Endothelial cell of umbilical vein (primary cell): ENCODE measurements around the gene IFITM10.

ENCODE experiments used
- EZH2 ChIP-seq: IDR thresholded peaks from 2 replicates; pipeline ENCODE4 v1.6.1; 2012; ENCODE audit warnings: borderline replicate concordance, low read depth, mild to moderate bottlenecking, moderate library complexity, low read length, inconsistent platforms; ENCODE audit not compliant: severe bottlenecking
- FOS ChIP-seq: IDR thresholded peaks from 2 replicates; pipeline ENCODE4 v1.6.1; 2011; ENCODE audit warnings: mild to moderate bottlenecking, low read length, moderate library complexity, borderline replicate concordance; ENCODE audit not compliant: insufficient read depth
- GATA2 ChIP-seq: IDR thresholded peaks from 2 replicates; pipeline ENCODE4 v1.7.0; 2011; ENCODE audit warnings: low read depth, mild to moderate bottlenecking, moderate library complexity, mixed read lengths, low read length; ENCODE audit not compliant: insufficient read length, insufficient read depth
- JUN ChIP-seq: IDR thresholded peaks from 2 replicates; pipeline ENCODE4 v1.6.1; 2011; ENCODE audit warnings: borderline replicate concordance, low read depth; ENCODE audit not compliant: insufficient read length, insufficient read depth
- MYC ChIP-seq: IDR thresholded peaks from one replicate; pipeline ENCODE4 v1.6.1; 2011; ENCODE audit warnings: mild to moderate bottlenecking, low read depth, low read length
- POLR2A ChIP-seq: IDR thresholded peaks from 2 replicates; pipeline ENCODE4 v1.6.1; 2012; ENCODE audit warnings: low read depth, mild to moderate bottlenecking, control low read depth, low read length
- POLR2AphosphoS5 ChIP-seq: IDR thresholded peaks from 2 replicates; pipeline ENCODE4 v1.6.1; 2012; ENCODE audit warnings: low read depth, mild to moderate bottlenecking, control low read depth, low read length, moderate library complexity; ENCODE audit not compliant: insufficient read depth
- TF ChIP-seq, protein P1 (sequence below), 2 donors: IDR thresholded peaks; 1 replicate in 1 of 2; 2 replicates in 1 of 2; pipeline ENCODE4 v1.5.1; 2011; ENCODE audit warnings: low read length in 2 of 2, mild to moderate bottlenecking in 2 of 2, moderate library complexity in 2 of 2, control low read depth in 1 of 2, inconsistent platforms in 1 of 2, low read depth in 1 of 2; ENCODE audit not compliant: insufficient read depth in 1 of 2; ENCODE audit errors: extremely low read depth in 1 of 2
- TF ChIP-seq, protein P2 (sequence below): IDR thresholded peaks from 2 replicates; pipeline ENCODE4 v1.6.1; 2011; ENCODE audit not compliant: insufficient read depth, insufficient read length

DNA sequence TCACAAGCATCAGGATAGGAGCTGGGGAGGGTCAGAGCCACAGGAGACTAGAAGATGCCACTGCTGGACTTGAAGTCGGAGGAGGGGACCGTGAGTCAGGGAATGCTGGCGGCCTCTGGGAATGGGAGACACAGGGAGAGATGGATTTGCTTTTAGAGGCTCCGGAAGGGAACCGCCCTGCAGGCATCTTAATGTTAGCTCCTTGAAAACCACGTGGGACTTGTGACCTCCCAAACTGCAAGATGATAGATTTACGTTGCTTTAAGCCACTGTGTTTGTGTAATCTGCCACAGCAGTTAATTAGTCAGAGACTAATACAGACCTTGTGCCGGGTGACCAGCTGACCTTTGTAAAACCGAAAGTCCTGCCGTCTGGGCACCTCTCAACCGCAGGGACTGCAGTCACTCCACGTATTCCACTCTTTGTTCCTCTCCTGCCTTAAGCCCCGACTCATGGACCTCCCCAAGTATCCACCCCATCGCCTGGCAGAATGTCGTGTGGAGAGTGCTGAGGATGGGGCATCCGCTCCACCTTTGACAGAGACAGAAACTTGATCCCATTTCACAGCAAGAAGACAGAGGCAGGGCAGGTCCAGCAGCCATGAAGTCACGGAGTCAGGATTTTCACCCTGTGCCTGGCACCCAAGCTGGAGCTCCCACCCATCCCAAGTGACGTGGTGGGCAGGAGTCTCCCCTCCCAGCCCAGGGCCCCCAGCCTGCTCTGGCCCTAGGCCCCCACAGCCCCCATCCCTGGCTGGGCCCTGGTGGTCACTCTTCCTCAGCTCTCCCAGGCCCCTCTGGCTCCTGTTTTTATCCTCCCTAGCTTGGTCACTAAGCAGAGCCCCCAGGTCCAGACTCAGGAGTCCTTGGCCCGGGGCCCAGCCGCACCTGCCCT is 32.7 kb upstream of the IFITM10 start:
- no peak for TF ChIP-seq MYC
- TF ChIP-seq, protein P1, sequence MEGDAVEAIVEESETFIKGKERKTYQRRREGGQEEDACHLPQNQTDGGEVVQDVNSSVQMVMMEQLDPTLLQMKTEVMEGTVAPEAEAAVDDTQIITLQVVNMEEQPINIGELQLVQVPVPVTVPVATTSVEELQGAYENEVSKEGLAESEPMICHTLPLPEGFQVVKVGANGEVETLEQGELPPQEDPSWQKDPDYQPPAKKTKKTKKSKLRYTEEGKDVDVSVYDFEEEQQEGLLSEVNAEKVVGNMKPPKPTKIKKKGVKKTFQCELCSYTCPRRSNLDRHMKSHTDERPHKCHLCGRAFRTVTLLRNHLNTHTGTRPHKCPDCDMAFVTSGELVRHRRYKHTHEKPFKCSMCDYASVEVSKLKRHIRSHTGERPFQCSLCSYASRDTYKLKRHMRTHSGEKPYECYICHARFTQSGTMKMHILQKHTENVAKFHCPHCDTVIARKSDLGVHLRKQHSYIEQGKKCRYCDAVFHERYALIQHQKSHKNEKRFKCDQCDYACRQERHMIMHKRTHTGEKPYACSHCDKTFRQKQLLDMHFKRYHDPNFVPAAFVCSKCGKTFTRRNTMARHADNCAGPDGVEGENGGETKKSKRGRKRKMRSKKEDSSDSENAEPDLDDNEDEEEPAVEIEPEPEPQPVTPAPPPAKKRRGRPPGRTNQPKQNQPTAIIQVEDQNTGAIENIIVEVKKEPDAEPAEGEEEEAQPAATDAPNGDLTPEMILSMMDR (IDR thresholded peaks at IDR 0.05; ENCODE audit: extremely low read depth in 1 of 2, insufficient read depth in 1 of 2, low read depth in 1 of 2, low read length in 2 of 2) = no peak
- no peak for TF ChIP-seq EZH2
- TF ChIP-seq, protein P2, sequence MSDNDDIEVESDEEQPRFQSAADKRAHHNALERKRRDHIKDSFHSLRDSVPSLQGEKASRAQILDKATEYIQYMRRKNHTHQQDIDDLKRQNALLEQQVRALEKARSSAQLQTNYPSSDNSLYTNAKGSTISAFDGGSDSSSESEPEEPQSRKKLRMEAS = no peak
- no peak for TF ChIP-seq POLR2A
- no peak for TF ChIP-seq GATA2
- no peak for TF ChIP-seq POLR2AphosphoS5
- TF ChIP-seq FOS = no peak
- no peak for TF ChIP-seq JUN
